Measurements from ENCODE around the gene DIO3.

Gene DIO3

DNA sequence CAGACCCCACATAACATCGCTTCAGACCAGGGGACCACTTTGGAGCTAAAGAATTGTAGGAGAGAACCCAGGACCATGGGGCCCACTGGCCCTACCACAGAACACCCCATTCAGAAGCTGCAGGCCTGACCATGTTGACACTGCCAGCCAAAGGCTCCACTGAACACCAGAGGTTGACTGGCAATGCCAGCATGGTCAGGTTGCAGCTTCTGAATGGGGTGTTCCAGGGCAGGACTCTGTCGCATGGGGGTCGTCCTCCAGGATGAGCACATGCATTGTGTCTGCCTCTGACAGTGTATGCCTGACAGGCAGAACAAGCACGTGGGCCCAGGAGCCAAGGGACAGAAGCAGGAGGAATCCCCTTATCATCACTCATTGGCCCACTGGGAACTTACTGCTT, 34.1 kb downstream of the DIO3 start:
- Histone ChIP-seq H3K9me3 (peaks cover 0 to 3% (median 0%) of the 10 kb centered on the region in 3 donors), H3K36me3 (no peaks in the 10 kb centered on the region), H3K27me3 (peaks cover 0 to 2% of the 10 kb centered on the region in 2 donors), H3K27ac (no peak overlapping the region), H3K4me1 (no peaks in the 10 kb centered on the region), H3K4me3 (no peak overlapping the region)
- intact Hi-C loops (cut with DNase I; ENCODE audit: low total_unique reads): no loop called here
- no peak for DNase-seq
- TF ChIP-seq, protein P1, sequence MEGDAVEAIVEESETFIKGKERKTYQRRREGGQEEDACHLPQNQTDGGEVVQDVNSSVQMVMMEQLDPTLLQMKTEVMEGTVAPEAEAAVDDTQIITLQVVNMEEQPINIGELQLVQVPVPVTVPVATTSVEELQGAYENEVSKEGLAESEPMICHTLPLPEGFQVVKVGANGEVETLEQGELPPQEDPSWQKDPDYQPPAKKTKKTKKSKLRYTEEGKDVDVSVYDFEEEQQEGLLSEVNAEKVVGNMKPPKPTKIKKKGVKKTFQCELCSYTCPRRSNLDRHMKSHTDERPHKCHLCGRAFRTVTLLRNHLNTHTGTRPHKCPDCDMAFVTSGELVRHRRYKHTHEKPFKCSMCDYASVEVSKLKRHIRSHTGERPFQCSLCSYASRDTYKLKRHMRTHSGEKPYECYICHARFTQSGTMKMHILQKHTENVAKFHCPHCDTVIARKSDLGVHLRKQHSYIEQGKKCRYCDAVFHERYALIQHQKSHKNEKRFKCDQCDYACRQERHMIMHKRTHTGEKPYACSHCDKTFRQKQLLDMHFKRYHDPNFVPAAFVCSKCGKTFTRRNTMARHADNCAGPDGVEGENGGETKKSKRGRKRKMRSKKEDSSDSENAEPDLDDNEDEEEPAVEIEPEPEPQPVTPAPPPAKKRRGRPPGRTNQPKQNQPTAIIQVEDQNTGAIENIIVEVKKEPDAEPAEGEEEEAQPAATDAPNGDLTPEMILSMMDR (IDR thresholded peaks at IDR 0.05): no peak

DNA sequence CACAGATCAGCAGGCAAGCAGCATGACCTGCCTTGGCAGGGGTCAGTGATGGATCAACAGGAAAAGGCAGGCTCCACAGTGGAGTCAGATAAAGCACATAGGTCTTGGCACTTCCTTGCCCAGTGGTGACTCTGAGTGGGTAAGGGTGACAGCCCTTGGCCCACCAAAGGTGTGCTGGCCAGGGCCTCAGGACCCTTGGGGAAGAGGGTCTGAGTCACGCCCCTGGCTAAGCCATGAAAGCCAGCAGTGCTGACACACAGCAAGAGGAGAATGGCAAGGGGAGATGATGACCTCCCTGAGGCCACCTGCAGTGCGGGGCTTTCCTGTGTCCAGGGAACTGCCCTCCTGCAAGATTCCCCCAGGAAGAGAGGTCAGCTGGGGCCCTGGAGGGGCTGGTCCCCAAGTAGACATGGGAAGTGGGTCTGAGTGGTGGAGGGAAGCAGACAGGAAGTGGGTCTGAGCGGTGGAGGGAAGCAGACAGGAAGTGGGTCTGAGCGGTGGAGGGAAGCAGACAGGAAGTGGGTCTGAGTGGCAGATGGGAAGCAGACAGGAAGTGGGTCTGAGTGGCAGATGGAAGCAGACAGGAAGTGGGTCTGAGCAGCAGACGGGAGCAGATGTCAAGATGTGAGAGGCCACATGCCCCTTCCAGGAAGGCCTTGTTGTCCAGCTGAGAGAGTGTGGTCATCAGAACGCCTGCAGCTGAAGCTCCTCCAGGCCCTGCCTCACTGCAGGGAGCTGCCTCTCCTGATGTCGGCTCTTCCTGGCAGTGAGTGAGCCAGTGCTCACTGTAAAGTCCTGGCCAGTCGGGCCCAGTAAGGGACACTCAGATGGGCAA, 34.8 kb downstream of the DIO3 start:
- Histone ChIP-seq H3K4me3 (no peak overlapping the region), H3K9me3 (peaks cover 0 to 3% (median 0%) of the 10 kb centered on the region in 3 donors), H3K4me1 (no peaks in the 10 kb centered on the region), H3K27me3 (peaks cover 0 to 7% of the 10 kb centered on the region in 2 donors), H3K36me3 (no peaks in the 10 kb centered on the region), H3K27ac (no peak overlapping the region)
- DNase-seq: no peak
- intact Hi-C loops (cut with DNase I; ENCODE audit: low total_unique reads): no loop called here
- TF ChIP-seq, protein P1 (IDR thresholded peaks at IDR 0.05): no peak

DNA sequence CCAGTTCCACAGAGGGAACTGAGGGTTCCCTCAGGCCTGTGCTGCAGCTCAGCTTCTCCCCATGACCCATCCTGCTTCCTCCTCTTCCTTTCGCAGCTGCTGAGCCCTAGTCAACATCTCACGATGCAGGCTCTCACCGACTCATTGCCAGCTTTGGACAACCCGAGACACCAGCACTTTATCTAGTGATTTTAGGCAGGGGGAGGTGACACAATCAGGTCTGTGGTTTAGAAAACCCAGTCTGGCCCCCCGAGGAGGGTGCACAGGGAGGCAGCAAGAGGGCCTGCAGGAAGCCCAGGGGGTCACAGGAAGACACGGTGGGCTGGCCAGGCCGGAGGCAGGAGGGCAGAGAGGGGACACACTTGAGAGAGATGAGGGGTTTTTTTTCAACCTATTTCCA, 35.4 kb downstream of the DIO3 start:
- no peak overlapping the region for H3K27ac ChIP-seq
- peaks cover 0 to 3% (median 0%) of the 10 kb centered on the region in 3 donors for H3K9me3 ChIP-seq

GRCh38 chr14:101598159-101598558, 36.9 kb downstream of the DIO3 start:
- no peak for DNase-seq
- H3K27me3 ChIP-seq: peaks cover 0 to 18% of the 10 kb centered on the region in 2 donors
- no peaks in the 10 kb centered on the region for H3K4me1 ChIP-seq
- no peak overlapping the region for H3K4me3 ChIP-seq
- intact Hi-C loops (cut with DNase I; ENCODE audit: low total_unique reads): no loop called here
- no peaks in the 10 kb centered on the region for H3K36me3 ChIP-seq
- H3K9me3 ChIP-seq: peaks cover 0 to 3% (median 0%) of the 10 kb centered on the region in 3 donors
- H3K27ac ChIP-seq: no peak overlapping the region
- TF ChIP-seq, protein P1 (IDR thresholded peaks at IDR 0.05): no peak

More for the DNA sequence above, 35.4 kb downstream of the DIO3 start:
- intact Hi-C loops (cut with DNase I; ENCODE audit: low total_unique reads): no loop called here
- no peaks in the 10 kb centered on the region for H3K4me1 ChIP-seq
- no peak overlapping the region for H3K4me3 ChIP-seq
- H3K27me3 ChIP-seq: peaks cover 0 to 11% of the 10 kb centered on the region in 2 donors
- no peak for DNase-seq
- TF ChIP-seq, protein P1 (IDR thresholded peaks at IDR 0.05): no peak
- H3K36me3 ChIP-seq: no peaks in the 10 kb centered on the region

- Histone ChIP-seq H3K4me3 (no peak overlapping the region), H3K27ac (no peak overlapping the region), H3K27me3 (peaks cover 0 to 18% of the 10 kb centered on the region in 2 donors), H3K9me3 (peaks cover 0 to 3% (median 0%) of the 10 kb centered on the region in 3 donors), H3K4me1 (no peaks in the 10 kb centered on the region), H3K36me3 (no peaks in the 10 kb centered on the region)
- intact Hi-C loops (cut with DNase I; ENCODE audit: low total_unique reads): no loop called here
- TF ChIP-seq, protein P1 (IDR thresholded peaks at IDR 0.05): no peak
- DNase-seq: no peak
Observed at GRCh38 chr14:101598571-101599233, 37.4 kb downstream of the DIO3 start.

Data from tibial artery (tissue), 4 donors.